ENCODE data around the gene FN1. TPM values are rescaled to one million over a fixed set of nuclear protein-coding genes. Genes with fewer than 3 reads are reported as not detected.
"Not testable (repeated sequence)": the region's sequence is repeated elsewhere in the genome, so short reads cannot be mapped to it uniquely, and the experiment has no call there.

FN1 gene
- total RNA-seq, 2 donors from 2014 or later: 115 to 315 TPM

GRCh38 chr2:215411941-215412743 is 23.7 kb downstream of the FN1 start:
- intact Hi-C loops (cut with DNase I): no loop called here
- Histone ChIP-seq H3K9me3 (no peaks in the 10 kb centered on the region), H3K4me1 (no peaks in the 10 kb centered on the region), H3K27ac (no peak overlapping the region), H3K4me3 (no peak overlapping the region), H3K36me3 (no peaks in the 10 kb centered on the region), H3K9ac (ENCODE audit: low read depth in 2 of 2, low read length in 2 of 2) (no peak overlapping the region), H3K27me3 (no peaks in the 10 kb centered on the region)
- no peak for TF ChIP-seq CTCF (IDR thresholded peaks at IDR 0.05)
- no peak for DNase-seq

GRCh38 chr2:215410932-215411285 is 25.0 kb downstream of the FN1 start:
- no peaks in the 10 kb centered on the region for H3K27me3 ChIP-seq
- intact Hi-C loops (cut with DNase I): no loop called here
- H3K27ac ChIP-seq: no peak overlapping the region
- no peaks in the 10 kb centered on the region for H3K4me1 ChIP-seq
- no peak overlapping the region for H3K4me3 ChIP-seq
- TF ChIP-seq CTCF (IDR thresholded peaks at IDR 0.05): no peak
- DNase-seq: no peak
- no peaks in the 10 kb centered on the region for H3K36me3 ChIP-seq
- no peaks in the 10 kb centered on the region for H3K9me3 ChIP-seq
- no peak overlapping the region for H3K9ac ChIP-seq (ENCODE audit: low read depth in 2 of 2, low read length in 2 of 2)

- H3K9me3 ChIP-seq; H3K27me3 ChIP-seq; H3K9ac ChIP-seq (ENCODE audit: low read depth in 2 of 2, low read length in 2 of 2); H3K4me3 ChIP-seq; intact Hi-C loops (cut with DNase I); H3K36me3 ChIP-seq; H3K4me1 ChIP-seq; DNase-seq; H3K27ac ChIP-seq: not testable (repeated sequence)
Observed at GRCh38 chr2:215410181-215410931, 25.5 kb downstream of the FN1 start.

- no peak overlapping the region for H3K9ac ChIP-seq (ENCODE audit: low read depth in 2 of 2, low read length in 2 of 2)
Observed at GRCh38 chr2:215409331-215410127, 26.3 kb downstream of the FN1 start.

GRCh38 chr2:215408441-215408840 is 27.4 kb downstream of the FN1 start:
- DNase-seq; H3K9ac ChIP-seq (ENCODE audit: low read depth in 2 of 2, low read length in 2 of 2); H3K4me1 ChIP-seq; H3K27me3 ChIP-seq; H3K9me3 ChIP-seq; intact Hi-C loops (cut with DNase I); H3K36me3 ChIP-seq; H3K27ac ChIP-seq; H3K4me3 ChIP-seq: not testable (repeated sequence)

More at GRCh38 chr2:215409331-215410127, 26.3 kb downstream of the FN1 start:
- no peaks in the 10 kb centered on the region for H3K27me3 ChIP-seq
- H3K36me3 ChIP-seq: no peaks in the 10 kb centered on the region
- no peak for DNase-seq
- intact Hi-C loops (cut with DNase I): no loop called here
- no peak for TF ChIP-seq CTCF (IDR thresholded peaks at IDR 0.05)
- H3K27ac ChIP-seq: no peak overlapping the region
- no peaks in the 10 kb centered on the region for H3K4me1 ChIP-seq
- H3K9me3 ChIP-seq: no peaks in the 10 kb centered on the region
- H3K4me3 ChIP-seq: no peak overlapping the region

GRCh38 chr2:215407590-215408264 is 28.1 kb downstream of the FN1 start:
- Histone ChIP-seq H3K4me3 (no peak overlapping the region), H3K27ac (no peak overlapping the region), H3K36me3 (no peaks in the 10 kb centered on the region), H3K9ac (ENCODE audit: low read depth in 2 of 2, low read length in 2 of 2) (no peak overlapping the region), H3K9me3 (no peaks in the 10 kb centered on the region), H3K4me1 (no peaks in the 10 kb centered on the region), H3K27me3 (no peaks in the 10 kb centered on the region)
- TF ChIP-seq CTCF (IDR thresholded peaks at IDR 0.05): no peak
- intact Hi-C loops (cut with DNase I): no loop called here
- no peak for DNase-seq
